C4-2B (cell line): ENCODE data around the gene GCNT1.

Source experiments
- H3K27ac ChIP-seq: fragments of 450-650 bp; 2 replicates; pipeline ENCODE4 v1.5.1; 2017
- CTCF ChIP-seq: fragments of 450-650 bp; conservative IDR thresholded peaks from 2 replicates; pipeline ENCODE4 v1.5.1; 2017; ENCODE audit warnings: mild to moderate bottlenecking
- ZFX ChIP-seq: fragments of 450-650 bp; IDR thresholded peaks from 2 replicates; pipeline ENCODE4 v1.6.1; 2017

Gene GCNT1

GRCh38 chr9:76458903-76459693, at the start of gene GCNT1:
TSS of gene GCNT1 (plus strand) at chr9:76459182. CDS start at chr9:76502382, 43,200 bp downstream.
- TF ChIP-seq ZFX (no peak), CTCF (peak; percentile 80)
- peak within 1 kb of the TSS; percentile 70 for H3K27ac ChIP-seq

GRCh38 chr9:76412638-76413037, 46.3 kb upstream of the GCNT1 start:
- no peak overlapping the region for H3K27ac ChIP-seq
- TF ChIP-seq ZFX (no peak), CTCF (no peak)

GRCh38 chr9:76413658-76414057, 45.3 kb upstream of the GCNT1 start:
- TF ChIP-seq CTCF = no peak
- no peak for TF ChIP-seq ZFX

GRCh38 chr9:76414661-76415060, 44.3 kb upstream of the GCNT1 start:
- TF ChIP-seq ZFX = no peak
- peak overlapping the region; percentile 70 for H3K27ac ChIP-seq

More at GRCh38 chr9:76413658-76414057, 45.3 kb upstream of the GCNT1 start:
- no peak overlapping the region for H3K27ac ChIP-seq

- TF ChIP-seq CTCF = no peak
- TF ChIP-seq ZFX = no peak
- H3K27ac ChIP-seq = peak overlapping the region; percentile 70
Measured at GRCh38 chr9:76415154-76415553, 43.8 kb upstream of the GCNT1 start.

- TF ChIP-seq ZFX = 0 out of 2 replicates have a peak, but pooled peaks have one; percentile 8
- no peak for TF ChIP-seq CTCF
- H3K27ac ChIP-seq = peak overlapping the region; percentile 67
Measured at GRCh38 chr9:76415731-76416130, 43.3 kb upstream of the GCNT1 start.

GRCh38 chr9:76417394-76417793, 41.6 kb upstream of the GCNT1 start:
- H3K27ac ChIP-seq = no peak overlapping the region
- TF ChIP-seq CTCF = no peak
- no peak for TF ChIP-seq ZFX
